HK-2 (cell line): ENCODE data around the gene MESD.
"Not testable (repeated sequence)": the region's sequence is repeated elsewhere in the genome, so short reads cannot be mapped to it uniquely, and the experiment has no call there.

ENCODE experiments used
- DNase-seq: peaks from one replicate; pipeline ENCODE4 v3.0.0-alpha.2; 2018; ENCODE audit not compliant: unreplicated experiment

Gene MESD

GRCh38 chr15:80965454-80965853 lies 24.2 kb downstream of the MESD start:
- not testable (repeated sequence) for DNase-seq

DNA sequence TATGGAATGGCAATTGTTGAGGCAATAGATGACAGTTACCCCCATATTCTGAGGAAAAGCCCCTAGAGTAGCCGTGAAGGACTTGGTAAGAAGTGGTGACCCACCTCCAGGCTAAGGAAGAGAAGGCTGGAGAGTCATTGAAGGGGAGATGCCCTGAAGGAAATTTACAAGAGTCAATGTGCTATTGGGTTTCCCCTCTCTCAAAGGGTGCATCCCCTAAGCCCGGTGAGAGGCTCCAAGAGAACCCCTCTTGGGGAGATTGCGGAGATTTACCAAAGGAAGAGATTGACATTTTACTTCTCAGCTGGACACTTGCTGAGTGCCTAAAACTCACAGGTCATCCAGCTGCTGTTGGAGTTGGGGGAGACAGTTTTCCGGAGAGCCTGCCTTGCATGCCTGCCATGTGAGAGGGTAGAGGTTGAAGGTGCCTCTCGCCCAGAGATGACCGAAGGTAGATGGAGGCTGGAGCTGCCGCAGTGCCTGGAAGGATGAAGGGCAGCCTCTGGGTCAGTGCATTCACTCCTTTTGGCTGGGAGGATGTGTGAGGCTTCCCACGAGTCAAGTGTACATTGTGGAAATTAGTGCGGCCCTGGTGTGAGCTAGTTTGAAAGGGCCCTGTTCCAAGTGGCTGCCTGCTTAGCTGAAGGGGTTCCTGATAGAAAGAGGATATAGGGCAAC lies 30.7 kb downstream of the MESD start:
- DNase-seq = no peak

- no peak for DNase-seq
Measured at GRCh38 chr15:80957976-80958375, 31.6 kb downstream of the MESD start.

GRCh38 chr15:80957556-80957955 lies 32.1 kb downstream of the MESD start:
- no peak for DNase-seq

DNA sequence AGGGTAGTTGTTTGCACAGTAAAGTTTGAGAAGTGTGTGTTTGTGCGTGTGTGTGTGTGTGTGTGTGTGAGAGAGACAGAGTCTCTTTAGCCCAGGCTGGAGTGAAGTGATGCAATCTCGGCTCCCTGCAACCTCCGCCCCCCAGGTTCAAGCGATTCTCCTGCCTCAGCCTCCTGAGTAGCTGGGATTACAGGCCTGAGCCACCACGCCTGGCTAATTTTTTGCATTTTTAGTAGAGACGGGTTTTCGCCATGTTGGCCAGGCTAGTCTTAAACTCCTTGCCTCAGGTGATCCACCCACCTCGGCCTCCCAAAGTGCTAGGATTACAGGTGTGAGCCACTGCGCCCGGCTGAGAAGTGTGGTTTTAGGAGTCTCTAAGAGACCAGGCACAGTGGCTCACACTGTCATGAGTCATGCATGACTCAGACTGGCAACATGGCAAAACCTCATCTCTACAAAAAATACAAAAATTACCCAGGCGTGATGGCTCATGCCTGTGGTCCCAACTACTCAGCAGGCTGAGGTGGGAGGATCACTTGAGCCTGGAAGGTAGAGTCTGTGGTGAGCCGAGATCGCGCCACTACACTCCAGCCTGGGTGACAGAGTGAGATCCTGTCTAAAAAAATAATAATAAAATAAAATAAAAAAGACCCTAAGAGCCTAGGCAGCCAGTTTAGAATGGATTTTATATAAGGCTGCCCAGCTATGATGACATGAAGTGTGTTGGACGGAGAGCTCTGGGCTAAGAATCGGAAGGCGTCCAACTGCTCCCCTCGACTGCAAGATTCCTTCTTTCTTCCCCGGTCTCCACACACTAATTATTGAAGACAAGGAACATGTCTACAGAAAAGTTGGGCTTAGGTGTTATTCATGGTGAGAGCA lies 33.8 kb downstream of the MESD start:
- peak; percentile 75 for DNase-seq

GRCh38 chr15:80953953-80954778 lies 35.5 kb downstream of the MESD start:
- no peak for DNase-seq

DNA sequence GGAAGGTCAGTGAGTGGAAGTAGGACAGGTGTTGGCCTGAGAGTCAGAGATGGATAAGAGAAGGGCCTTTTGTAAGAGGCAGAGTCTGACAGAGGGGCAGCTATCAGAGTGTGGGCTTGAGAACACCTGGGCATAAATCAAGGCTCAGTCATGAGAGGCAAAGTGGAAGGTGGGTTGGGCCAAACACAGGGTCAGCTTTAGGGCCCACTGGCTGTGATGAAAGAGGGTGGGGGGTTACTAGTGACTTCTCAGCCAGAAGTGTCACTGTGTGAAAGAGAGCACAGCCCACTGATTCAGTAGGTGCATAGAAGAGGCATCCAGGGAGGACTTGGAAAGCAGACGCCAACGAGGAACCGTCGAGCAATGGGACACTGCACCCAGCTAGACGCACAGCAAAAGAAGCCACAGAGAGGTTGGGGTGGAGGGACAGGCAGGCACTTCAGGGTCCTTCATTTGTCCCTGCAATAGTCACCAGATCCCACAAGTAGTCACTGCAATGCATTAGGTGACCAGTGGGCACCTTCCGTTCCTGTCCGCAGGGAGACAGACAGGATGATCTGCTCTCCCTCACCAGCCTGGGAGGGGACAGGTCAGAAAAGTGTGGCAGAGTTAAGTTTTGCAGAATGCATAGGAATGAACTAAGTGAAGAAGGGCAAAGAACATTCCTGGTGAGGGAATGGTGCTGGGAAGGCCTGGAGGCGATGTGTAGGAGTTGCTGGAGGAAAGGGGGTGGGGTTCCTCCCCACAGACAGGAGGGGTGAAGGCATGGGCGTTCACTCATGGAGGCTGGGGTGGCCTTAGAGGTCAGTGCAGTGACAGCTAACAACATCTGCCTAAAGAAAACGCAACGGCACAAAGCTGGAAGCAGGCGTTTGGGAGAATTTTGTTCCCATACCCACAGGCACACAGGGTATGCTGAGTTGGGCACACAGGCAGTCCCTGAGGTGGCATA lies 36.3 kb downstream of the MESD start:
- DNase-seq = no peak

DNA sequence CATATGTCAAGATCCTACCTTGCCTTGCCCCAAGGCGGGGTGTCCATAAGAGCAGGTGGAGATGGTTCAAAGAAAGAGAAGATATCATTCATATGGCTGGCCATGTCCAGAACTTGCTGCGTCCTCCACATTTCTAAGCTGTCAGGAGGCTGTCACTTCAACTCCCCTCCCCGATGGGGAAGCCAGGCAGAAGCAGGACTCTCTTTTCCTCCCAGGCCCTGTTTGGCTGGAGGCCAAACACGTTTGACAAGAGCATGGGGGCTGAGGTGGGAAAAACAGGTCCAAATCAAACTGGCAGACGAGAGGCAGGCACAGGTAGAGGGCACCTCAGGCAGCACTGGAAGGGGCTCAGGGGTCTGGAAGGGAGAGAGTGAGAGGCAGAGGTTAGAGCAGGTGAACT lies 37.7 kb downstream of the MESD start:
- no peak for DNase-seq

DNA sequence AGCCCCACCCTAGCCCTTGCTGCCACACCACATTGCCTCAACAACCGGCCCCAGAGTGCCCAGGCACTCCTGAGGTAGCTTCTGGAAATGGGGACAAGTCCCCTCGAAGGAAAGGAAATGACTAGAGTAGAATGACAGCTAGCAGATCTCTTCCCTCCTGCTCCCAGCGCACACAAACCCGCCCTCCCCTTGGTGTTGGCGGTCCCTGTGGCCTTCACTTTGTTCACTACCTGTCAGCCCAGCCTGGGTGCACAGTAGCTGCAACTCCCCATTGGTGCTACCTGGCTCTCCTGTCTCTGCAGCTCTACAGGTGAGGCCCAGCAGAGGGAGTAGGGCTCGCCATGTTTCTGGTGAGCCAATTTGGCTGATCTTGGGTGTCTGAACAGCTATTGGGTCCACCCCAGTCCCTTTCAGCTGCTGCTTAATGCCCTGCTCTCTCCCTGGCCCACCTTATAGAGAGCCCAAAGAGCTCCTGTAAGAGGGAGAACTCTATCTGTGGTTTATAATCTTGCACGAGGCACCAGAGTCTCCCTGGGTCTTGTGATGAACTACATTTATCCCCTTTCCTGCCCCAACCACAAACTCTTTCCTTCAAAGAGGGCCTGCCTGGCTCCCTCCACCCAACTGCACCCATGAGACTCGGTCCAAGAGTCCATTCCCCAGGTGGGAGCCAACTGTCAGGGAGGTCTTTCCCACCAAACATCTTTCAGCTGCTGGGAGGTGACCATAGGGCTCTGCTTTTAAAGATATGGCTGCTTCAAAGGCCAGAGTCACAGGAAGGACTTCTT lies 39.1 kb downstream of the MESD start:
- no peak for DNase-seq

GRCh38 chr15:80949756-80950155 lies 39.9 kb downstream of the MESD start:
- DNase-seq = no peak

DNA sequence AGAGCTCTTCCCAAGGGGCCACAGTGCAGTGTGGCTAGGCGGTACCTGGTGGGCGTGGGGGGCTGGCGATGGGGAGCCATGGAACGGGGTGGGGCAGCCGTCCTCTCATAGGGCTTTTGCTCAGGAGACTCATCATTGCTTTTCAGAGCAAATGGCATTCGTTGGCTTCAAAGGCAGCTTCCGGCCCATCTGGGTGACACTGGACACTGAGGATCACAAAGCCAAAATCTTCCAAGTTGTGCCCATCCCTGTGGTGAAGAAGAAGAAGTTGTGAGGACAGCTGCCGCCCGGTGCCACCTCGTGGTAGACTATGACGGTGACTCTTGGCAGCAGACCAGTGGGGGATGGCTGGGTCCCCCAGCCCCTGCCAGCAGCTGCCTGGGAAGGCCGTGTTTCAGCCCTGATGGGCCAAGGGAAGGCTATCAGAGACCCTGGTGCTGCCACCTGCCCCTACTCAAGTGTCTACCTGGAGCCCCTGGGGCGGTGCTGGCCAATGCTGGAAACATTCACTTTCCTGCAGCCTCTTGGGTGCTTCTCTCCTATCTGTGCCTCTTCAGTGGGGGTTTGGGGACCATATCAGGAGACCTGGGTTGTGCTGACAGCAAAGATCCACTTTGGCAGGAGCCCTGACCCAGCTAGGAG lies 40.8 kb downstream of the MESD start:
- DNase-seq = no peak

GRCh38 chr15:80946576-80946975 lies 43.0 kb downstream of the MESD start:
- DNase-seq = no peak

DNA sequence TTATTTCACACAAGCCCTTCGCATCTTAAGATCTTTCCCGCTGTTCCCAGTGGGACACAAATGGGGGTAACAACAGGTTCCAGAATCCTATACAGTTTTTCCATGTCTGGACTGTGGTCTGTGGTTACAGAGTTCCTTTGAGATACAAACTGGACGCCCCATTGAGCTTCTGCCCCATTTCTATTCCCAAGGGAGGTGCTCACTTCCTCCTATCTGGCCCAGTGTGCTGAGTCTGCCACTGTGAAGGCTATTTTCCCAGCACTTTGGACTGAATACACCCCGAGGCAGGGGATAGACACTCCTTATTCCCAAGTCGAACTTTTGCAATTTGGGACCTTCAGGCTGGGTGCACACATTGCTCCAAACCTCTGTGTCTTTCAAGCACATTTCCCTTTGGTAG lies 44.0 kb downstream of the MESD start:
- no peak for DNase-seq

GRCh38 chr15:80944818-80945217 lies 44.8 kb downstream of the MESD start:
- DNase-seq = no peak

GRCh38 chr15:80942746-80943565 lies 46.7 kb downstream of the MESD start:
- no peak for DNase-seq

DNA sequence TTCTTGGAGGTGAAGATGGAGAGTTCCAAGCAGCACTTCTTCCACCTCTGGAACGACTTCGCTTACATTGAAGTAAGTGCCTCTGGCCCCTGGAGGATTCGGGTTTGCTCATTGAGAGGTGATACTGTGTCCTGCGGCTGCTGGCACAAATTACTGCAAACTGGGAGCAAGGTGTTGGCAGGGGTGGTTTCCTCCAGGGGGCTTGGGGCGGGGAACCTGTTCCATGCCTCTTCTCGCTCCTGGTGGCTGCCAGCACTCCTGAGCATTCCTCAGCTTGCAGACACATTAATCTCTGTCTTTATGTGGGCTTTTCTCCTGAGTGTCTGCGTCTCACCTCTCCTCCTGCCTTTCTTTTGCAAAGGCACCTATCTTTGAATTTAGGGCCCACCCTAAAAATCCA lies 47.4 kb downstream of the MESD start:
- no peak for DNase-seq

DNA sequence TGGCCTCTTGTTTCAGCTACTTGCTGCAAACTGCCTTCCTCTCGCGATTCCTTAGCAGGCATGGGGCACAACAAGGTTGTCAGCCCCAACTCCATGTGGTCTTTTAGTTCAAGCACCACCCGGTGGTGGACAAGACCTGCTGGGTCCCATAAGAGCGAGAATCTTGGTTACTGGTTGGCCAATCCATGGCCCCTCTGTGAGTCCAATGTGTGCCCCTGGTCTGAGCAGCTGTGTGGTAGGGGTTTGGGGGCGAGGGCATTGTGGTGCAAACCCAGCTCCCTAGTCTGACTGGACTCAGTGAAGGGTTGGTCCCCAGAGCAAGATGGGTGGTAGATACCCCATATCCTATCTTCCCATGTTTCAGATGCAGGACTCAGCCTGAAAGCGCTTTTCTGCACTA lies 48.8 kb downstream of the MESD start:
- DNase-seq = no peak

- no peak for DNase-seq
Measured at GRCh38 chr15:80940331-80940730, 49.3 kb downstream of the MESD start.

DNA sequence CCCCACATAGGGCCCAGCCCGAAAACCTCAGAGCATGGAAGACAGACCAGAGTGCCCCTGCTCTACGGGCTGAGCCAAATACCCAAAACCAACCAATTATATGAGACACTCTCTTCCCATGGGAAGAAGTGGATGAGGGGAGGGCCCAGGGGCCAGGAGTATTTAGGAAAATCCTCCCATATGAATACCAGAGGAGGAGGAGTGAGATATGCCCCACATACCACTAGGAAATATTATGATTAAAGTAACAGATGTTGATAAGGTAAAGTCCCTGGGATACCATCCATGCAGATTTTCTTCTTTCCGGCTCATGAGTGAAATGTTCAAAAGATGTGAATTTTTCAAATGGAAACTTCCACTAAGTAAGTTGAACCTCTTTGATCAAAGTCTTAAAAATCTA lies 50.4 kb downstream of the MESD start:
- DNase-seq = no peak
